K562 (cell line): ENCODE data around the gene AMELX. TPM values are rescaled to one million over a fixed set of nuclear protein-coding genes. Genes with fewer than 3 reads are reported as not detected.

Experiments used
- ATAC-seq: fragments of 200-7000 bp; cut with Tn5 transposase; 3 replicates; pipeline ENCODE4 v1.9.1; 2020; ENCODE audit warnings: moderate library complexity
- BruUV-seq: library from RNA; stranded (reverse); fragments of 400-500 nt; replicated peaks from 2 replicates; lab custom pipeline; 2021; lab: Mats Ljungman, UMichigan
- CTCF ChIA-PET: fragments of 300-600 bp; formaldehyde crosslinking; extraction: SDS; loops from one replicate; lab custom pipeline; 2021; ENCODE audit warnings: low intra/inter-chr PET ratio; lab: Yijun Ruan, JAX
- POLR2A ChIA-PET: fragments of 300-600, 350-650 bp; sonication (Branson Sonifier 250); formaldehyde crosslinking; extraction: SDS; loops from one replicate; lab custom pipeline; 2021; ENCODE audit warnings: antibody characterized with exemption, inconsistent platforms; lab: Yijun Ruan, JAX
- DNase-seq, 4 experiments: peaks; one replicate each; pipeline versions ENCODE4 v3.0.0 to v3.0.0-alpha.2; 2011 to 2018; ENCODE audit warnings: low spot score in 3 of 4, mixed read lengths in 3 of 4; ENCODE audit errors: extremely low read depth in 1 of 4
- FAIRE-seq: peaks from 2 replicates; lab custom pipeline; 2011; peaks lifted over from hg19 to GRCh38; lab: Jason Lieb, UNC
- H2AFZ ChIP-seq: 2 replicates; pipeline ENCODE4 v1.6.0; 2011; ENCODE audit warnings: low read depth, low read length, control low read depth, inconsistent platforms
- H3K27ac ChIP-seq: fragments of 200-600 bp; 3 replicates; pipeline ENCODE4 v1.8.0; 2011; ENCODE audit warnings: low read depth, mild to moderate bottlenecking, control low read depth, inconsistent platforms, low read length, moderate library complexity, mixed read lengths; ENCODE audit errors: extremely low read depth
- H3K27me3 ChIP-seq, 2 experiments: fragments of 300-600 bp in 1 of 2; 2 replicates in 1 of 2; 3 replicates in 1 of 2; pipeline versions ENCODE4 v1.6.0 to v1.8.0; 2011; ENCODE audit warnings: inconsistent platforms in 2 of 2, low read length in 2 of 2, mild to moderate bottlenecking in 1 of 2, mixed read lengths in 1 of 2, moderate library complexity in 1 of 2; ENCODE audit not compliant: control insufficient read depth in 2 of 2, insufficient read depth in 2 of 2
- H3K36me3 ChIP-seq: fragments of 300-600 bp; 3 replicates; pipeline ENCODE4 v1.8.0; 2011; ENCODE audit warnings: mild to moderate bottlenecking, low read length, inconsistent platforms; ENCODE audit not compliant: control insufficient read depth, insufficient read depth
- H3K4me1 ChIP-seq, 2 experiments: fragments of 200-600 bp in 1 of 2; replicated peaks in 1 of 2; 2 replicates in 1 of 2; 3 replicates in 1 of 2; pipeline versions ENCODE4 v1.5.1 to v1.8.0; 2011; ENCODE audit warnings: inconsistent platforms in 2 of 2, low read length in 2 of 2, mild to moderate bottlenecking in 1 of 2, mixed read lengths in 1 of 2, moderate library complexity in 1 of 2; ENCODE audit not compliant: control insufficient read depth in 2 of 2, insufficient read depth in 2 of 2
- H3K4me2 ChIP-seq: 2 replicates; pipeline ENCODE4 v1.6.1; 2011; ENCODE audit warnings: low read length, control low read depth, inconsistent platforms, mixed read lengths; ENCODE audit not compliant: insufficient read depth
- H3K4me3 ChIP-seq: fragments of 200-600 bp; sonication (generic), shearing (Covaris generic); 2 replicates; pipeline ENCODE4 v1.5.1; 2016; ENCODE audit warnings: control low read depth, inconsistent platforms
- H3K79me2 ChIP-seq: fragments of 200-600 bp; 3 replicates; pipeline ENCODE4 v1.8.0; 2011; ENCODE audit warnings: low read length, inconsistent platforms; ENCODE audit not compliant: control insufficient read depth, insufficient read depth
- H3K9ac ChIP-seq, 2 experiments: 2 replicates each; pipeline versions ENCODE4 v1.6.0 to v1.6.1; 2011; ENCODE audit warnings: low read depth in 2 of 2, low read length in 2 of 2, control low read depth in 1 of 2, inconsistent platforms in 1 of 2, mild to moderate bottlenecking in 1 of 2, mixed read lengths in 1 of 2; ENCODE audit not compliant: insufficient read depth in 1 of 2
- H3K9me1 ChIP-seq: one replicate; pipeline ENCODE4 v1.6.0; 2011; ENCODE audit warnings: inconsistent platforms, mild to moderate bottlenecking, low read length, moderate library complexity; ENCODE audit not compliant: control insufficient read depth, insufficient read depth
- H3K9me3 ChIP-seq: replicated peaks from 2 replicates; pipeline ENCODE4 v1.5.1; 2011; ENCODE audit warnings: low read depth, low read length, inconsistent platforms; ENCODE audit not compliant: control insufficient read depth, insufficient read depth
- H4K20me1 ChIP-seq: replicated peaks from 2 replicates; pipeline ENCODE4 v1.6.1; 2011; ENCODE audit warnings: low read length, inconsistent platforms, mixed read lengths; ENCODE audit not compliant: control insufficient read depth, insufficient read depth
- CBFA2T3 ChIP-seq: fragments of 450-650 bp; IDR thresholded peaks from 2 replicates; pipeline ENCODE4 v1.6.1; 2017
- FOXK2 ChIP-seq, 2 experiments: fragments of 450-650 bp; IDR thresholded peaks in 1 of 2; conservative IDR thresholded peaks in 1 of 2; 2 replicates each; pipeline ENCODE4 v1.6.1; 2016; ENCODE audit warnings: low read depth in 2 of 2, mild to moderate bottlenecking in 1 of 2
- PTRF ChIP-seq: fragments of 450-650 bp; IDR thresholded peaks from 2 replicates; pipeline ENCODE4 v1.6.1; 2016; ENCODE audit warnings: mild to moderate bottlenecking, missing genetic modification characterization, missing compliant biosample characterization
- ZKSCAN1 ChIP-seq: fragments of 150-350 bp; IDR thresholded peaks from 2 replicates; pipeline ENCODE4 v1.6.1; 2016; ENCODE audit warnings: low read depth, low read length
- ZNF766 ChIP-seq: fragments of 200-800 bp; sonication (Bioruptor generic); conservative IDR thresholded peaks from 2 replicates; pipeline ENCODE4 v1.6.1; 2016; ENCODE audit warnings: missing genetic modification characterization, missing compliant biosample characterization
- WGBS: fragments of 100-300 bp; shearing (Covaris generic); methylation state at CpG from one replicate; pipeline ENCODE4 v1.1.6; 2016; ENCODE audit warnings: low coverage, mixed read lengths; ENCODE audit not compliant: insufficient coverage; ENCODE audit errors: missing lambda C conversion rate; 5-methylcytosine and 5-hydroxymethylcytosine counted together
- in situ Hi-C: fragments of 300-500 bp; cut with MboI; formaldehyde crosslinking; loops from 4 replicates; pipeline ENCODE4 v1.15.0; 2018; ENCODE audit warnings: inconsistent platforms, mixed read lengths
- intact Hi-C: fragments of 100-400 bp; cut with micrococcal nuclease; formaldehyde crosslinking; loops from 2 replicates; pipeline ENCODE4 v1.14.2; 2022
- polyA plus RNA-seq, 8 experiments: library from polyadenylated mRNA; depleted of rRNA in 4 of 8; stranded (reverse) in 5 of 8; unstranded in 3 of 8; fragments of >200 nt; fragmentation: Nextera tagmentation in 2 of 8; fragmentation: Illumina TruSeq in 1 of 8; extraction: Ambion mirVana in 2 of 8; extraction: Trizol in 1 of 8; gene quantifications; 2 replicates each; pipeline versions ENCODE4 v1.2.1 to v1.2.3, GENCODE V29; 2011 to 2014; ENCODE audit warnings: inconsistent platforms in 1 of 8, missing spikeins in 1 of 8
- total RNA-seq, 7 experiments: library from RNA; depleted of rRNA in 6 of 7; stranded (reverse); fragments of >200 nt in 6 of 7; fragmentation: Illumina TruSeq in 2 of 7; extraction: Trizol in 2 of 7; gene quantifications; 2 replicates each; pipeline versions ENCODE4 v1.2.1 to v1.2.3, GENCODE V29; 2011 to 2021; ENCODE audit warnings: low replicate concordance in 1 of 7
- TF ChIP-seq, protein P1 (sequence below): IDR thresholded peaks from 2 replicates; pipeline ENCODE4 v1.6.1; 2016; ENCODE audit warnings: missing genetic modification characterization, missing compliant biosample characterization
- TF ChIP-seq, protein P2 (sequence below), 2 experiments: IDR thresholded peaks in 1 of 2; conservative IDR thresholded peaks in 1 of 2; 2 replicates each; pipeline ENCODE4 v1.6.1; 2016; ENCODE audit warnings: low read depth in 2 of 2, mild to moderate bottlenecking in 1 of 2, missing compliant biosample characterization in 1 of 2, missing genetic modification characterization in 1 of 2, moderate library complexity in 1 of 2
- TF ChIP-seq, protein P3 (sequence below): fragments of 200-800 bp; sonication (Bioruptor generic); IDR thresholded peaks from 2 replicates; pipeline ENCODE4 v1.6.1; 2017; ENCODE audit warnings: missing genetic modification characterization, missing compliant biosample characterization

Gene AMELX
- total and polyA plus RNA-seq, 9 of the 15 experiments (the other 6 are each of a cell fraction or from before 2014, with no cell fraction given) = 0.22 TPM; not detected in 8

DNA sequence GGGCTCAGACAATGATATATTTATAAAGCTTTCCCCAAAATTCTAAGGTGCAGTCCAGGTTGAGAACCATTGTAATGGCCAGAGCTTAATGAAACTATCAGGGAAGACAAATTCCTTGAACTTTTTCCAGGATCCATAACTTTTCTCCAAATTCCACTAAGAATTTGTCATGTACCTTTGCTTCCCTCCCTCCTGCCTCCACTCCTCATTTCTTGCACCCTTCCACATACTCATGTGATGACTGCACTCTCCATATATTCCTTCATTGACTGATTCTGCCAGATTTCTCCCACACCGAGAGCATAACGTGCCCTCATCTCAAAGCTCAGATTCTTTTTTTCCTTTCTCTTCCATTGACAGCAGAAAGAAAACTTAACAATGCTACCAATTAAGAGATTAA is 20.9 kb upstream of the AMELX start:
- in situ Hi-C loops (no loop called here), intact Hi-C loops (no loop called here)
- Histone ChIP-seq H3K27ac (no peak overlapping the region), H2AFZ (no peak overlapping the region), H3K9me3 (no peaks in the 10 kb centered on the region), H3K9ac (no peak overlapping the region), H3K4me2 (no peak overlapping the region), H3K4me1 (peaks cover 11 to 54% of the 10 kb centered on the region in 2 experiments), H4K20me1 (no peaks in the 10 kb centered on the region), H3K79me2 (peaks cover 85% of the 10 kb centered on the region), H3K4me3 (no peak overlapping the region), H3K27me3 (no peaks in the 10 kb centered on the region), H3K9me1 (no peaks in the 10 kb centered on the region), H3K36me3 (no peaks in the 10 kb centered on the region; the same call in 2 of the 3 replicates)
- FAIRE-seq (no peak), ATAC-seq (no peak), DNase-seq (no peak)
- WGBS = 31% methylated on average over 2 of the region's 2 CpGs
- TF ChIP-seq, protein P1, sequence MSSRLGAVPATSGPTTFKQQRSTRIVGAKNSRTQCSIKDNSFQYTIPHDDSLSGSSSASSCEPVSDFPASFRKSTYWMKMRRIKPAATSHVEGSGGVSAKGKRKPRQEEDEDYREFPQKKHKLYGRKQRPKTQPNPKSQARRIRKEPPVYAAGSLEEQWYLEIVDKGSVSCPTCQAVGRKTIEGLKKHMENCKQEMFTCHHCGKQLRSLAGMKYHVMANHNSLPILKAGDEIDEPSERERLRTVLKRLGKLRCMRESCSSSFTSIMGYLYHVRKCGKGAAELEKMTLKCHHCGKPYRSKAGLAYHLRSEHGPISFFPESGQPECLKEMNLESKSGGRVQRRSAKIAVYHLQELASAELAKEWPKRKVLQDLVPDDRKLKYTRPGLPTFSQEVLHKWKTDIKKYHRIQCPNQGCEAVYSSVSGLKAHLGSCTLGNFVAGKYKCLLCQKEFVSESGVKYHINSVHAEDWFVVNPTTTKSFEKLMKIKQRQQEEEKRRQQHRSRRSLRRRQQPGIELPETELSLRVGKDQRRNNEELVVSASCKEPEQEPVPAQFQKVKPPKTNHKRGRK = peak; percentile 55
- TF ChIP-seq ZNF766 (CRISPR knock-in tag) = no peak
- BruUV-seq = no TSS peak
- ChIA-PET POLR2A (interaction anchor here (1.1 to 1.3 kb wide), 3 partner anchors 9 to 30 kb away, joined by 3 to 9 read pairs (median 5); no protein-coding TSS in a partner anchor), CTCF (no interaction called here)

DNA sequence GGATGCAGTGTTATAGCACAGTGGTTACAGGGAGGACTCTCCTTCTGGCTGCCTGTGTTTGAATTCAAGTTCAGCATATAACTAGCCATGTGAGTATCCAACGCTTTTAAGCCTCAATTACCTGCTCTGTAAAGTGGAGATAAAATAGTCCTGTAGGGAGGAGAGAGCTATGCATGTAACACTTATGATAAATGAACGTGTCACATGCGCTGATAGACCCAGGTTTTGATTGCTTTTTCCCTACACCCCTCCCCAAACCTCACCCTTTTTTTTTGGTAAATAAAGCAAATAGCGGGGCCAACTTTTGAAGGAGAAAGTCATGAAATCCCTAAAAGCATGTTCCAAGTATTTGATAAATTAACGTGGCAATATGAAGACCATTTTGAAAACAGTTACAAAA is 20.4 kb upstream of the AMELX start:
- intact Hi-C loops (no loop called here), in situ Hi-C loops (no loop called here)
- ATAC-seq (peak; percentile 32), FAIRE-seq (peak; percentile 68), DNase-seq (peak in 1 of 4 experiments; percentile 49)
- peaks cover 11 to 49% of the 10 kb centered on the region in 2 experiments for H3K4me1 ChIP-seq
- no peak overlapping the region for H3K4me3 ChIP-seq
- no peaks in the 10 kb centered on the region for H4K20me1 ChIP-seq
- no peaks in the 10 kb centered on the region; the same call in 1 of the 2 replicates for H3K9me3 ChIP-seq
- BruUV-seq = no TSS peak
- H2AFZ ChIP-seq = no peak overlapping the region
- no peaks in the 10 kb centered on the region for H3K9me1 ChIP-seq
- H3K4me2 ChIP-seq = no peak overlapping the region; the same call in 1 of the 2 replicates
- peaks cover 82% of the 10 kb centered on the region for H3K79me2 ChIP-seq
- no peak overlapping the region for H3K27ac ChIP-seq
- ChIA-PET POLR2A (interaction anchor here (1.1 to 1.3 kb wide), 3 partner anchors 9 to 30 kb away, joined by 3 to 9 read pairs (median 5); no protein-coding TSS in a partner anchor), CTCF (no interaction called here)
- H3K36me3 ChIP-seq = no peaks in the 10 kb centered on the region
- 11% methylated on average over 5 of the region's 5 CpGs for WGBS
- H3K27me3 ChIP-seq = no peaks in the 10 kb centered on the region
- no peak overlapping the region for H3K9ac ChIP-seq
- no peak for TF ChIP-seq ZKSCAN1
- TF ChIP-seq, protein P2, sequence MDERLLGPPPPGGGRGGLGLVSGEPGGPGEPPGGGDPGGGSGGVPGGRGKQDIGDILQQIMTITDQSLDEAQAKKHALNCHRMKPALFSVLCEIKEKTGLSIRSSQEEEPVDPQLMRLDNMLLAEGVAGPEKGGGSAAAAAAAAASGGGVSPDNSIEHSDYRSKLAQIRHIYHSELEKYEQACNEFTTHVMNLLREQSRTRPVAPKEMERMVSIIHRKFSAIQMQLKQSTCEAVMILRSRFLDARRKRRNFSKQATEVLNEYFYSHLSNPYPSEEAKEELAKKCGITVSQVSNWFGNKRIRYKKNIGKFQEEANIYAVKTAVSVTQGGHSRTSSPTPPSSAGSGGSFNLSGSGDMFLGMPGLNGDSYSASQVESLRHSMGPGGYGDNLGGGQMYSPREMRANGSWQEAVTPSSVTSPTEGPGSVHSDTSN (CRISPR knock-in tag; IDR thresholded peaks at IDR 0.05; ENCODE audit: low read depth) = no peak
- TF ChIP-seq, protein P2 (tag; conservative IDR thresholded peaks at IDR 0.05; ENCODE audit: low read depth) = peak; percentile 61
- no peak for TF ChIP-seq PTRF (tag)
- no peak for TF ChIP-seq FOXK2 (conservative IDR thresholded peaks at IDR 0.05 in 1 of 2, IDR thresholded peaks at IDR 0.05 in 1 of 2; ENCODE audit: low read depth in 2 of 2)
- TF ChIP-seq CBFA2T3 = peak; percentile 68
- TF ChIP-seq, protein P3, sequence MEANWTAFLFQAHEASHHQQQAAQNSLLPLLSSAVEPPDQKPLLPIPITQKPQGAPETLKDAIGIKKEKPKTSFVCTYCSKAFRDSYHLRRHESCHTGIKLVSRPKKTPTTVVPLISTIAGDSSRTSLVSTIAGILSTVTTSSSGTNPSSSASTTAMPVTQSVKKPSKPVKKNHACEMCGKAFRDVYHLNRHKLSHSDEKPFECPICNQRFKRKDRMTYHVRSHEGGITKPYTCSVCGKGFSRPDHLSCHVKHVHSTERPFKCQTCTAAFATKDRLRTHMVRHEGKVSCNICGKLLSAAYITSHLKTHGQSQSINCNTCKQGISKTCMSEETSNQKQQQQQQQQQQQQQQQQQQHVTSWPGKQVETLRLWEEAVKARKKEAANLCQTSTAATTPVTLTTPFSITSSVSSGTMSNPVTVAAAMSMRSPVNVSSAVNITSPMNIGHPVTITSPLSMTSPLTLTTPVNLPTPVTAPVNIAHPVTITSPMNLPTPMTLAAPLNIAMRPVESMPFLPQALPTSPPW (CRISPR knock-in tag) = no peak
